Measurements from ENCODE around the gene TAGAP. TPM values are rescaled to one million over a fixed set of nuclear protein-coding genes. Genes with fewer than 3 reads are reported as not detected.

The TAGAP gene
- total RNA-seq, 1 experiment from 2014 or later = 16.5 TPM

DNA sequence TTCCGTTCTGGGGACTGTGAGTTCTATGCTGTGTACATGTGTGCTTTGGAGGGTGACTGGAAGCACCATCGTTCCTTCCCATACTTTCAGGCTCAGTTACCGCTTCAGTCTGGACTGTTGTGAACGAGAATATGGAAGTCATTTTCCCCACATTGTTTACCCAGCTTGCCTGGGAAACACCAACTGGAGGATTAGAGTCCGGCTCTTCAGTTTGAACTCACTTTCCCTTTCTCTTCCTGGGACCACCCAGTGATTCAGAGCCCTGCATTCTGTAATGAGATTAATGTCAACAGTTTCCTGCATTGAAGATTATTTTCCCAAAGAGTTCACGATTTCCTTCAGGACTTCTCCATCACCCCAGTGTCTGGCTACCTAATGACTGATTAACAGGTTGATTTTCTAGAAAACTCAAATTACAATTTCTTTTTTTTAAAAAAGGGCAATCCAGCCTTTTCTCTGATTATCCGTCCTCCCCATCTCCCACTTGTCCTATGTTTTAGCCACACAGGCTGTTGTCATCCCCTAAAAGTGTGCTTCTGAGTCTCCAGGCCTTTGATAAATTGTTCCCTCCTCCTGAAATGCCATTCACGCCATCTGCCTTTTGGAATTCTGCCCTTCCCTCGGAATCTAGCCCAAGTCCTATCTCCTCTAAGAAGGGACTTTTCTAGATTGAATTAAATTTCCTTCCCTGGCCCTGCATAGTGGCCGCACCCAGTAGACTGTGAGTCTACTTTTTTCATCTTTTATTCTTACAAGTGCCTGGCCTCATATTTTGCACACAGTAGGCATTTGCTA is 3.3 kb upstream of the TAGAP start:
- Histone ChIP-seq H3K4me3 (ENCODE audit: low read length) (no peak overlapping the region), H3K27ac (ENCODE audit: low read length) (no peak overlapping the region), H4K20me1 (ENCODE audit: insufficient read depth, low read depth, low read length) (no peaks in the 10 kb centered on the region), H3K9me3 (ENCODE audit: low read length) (no peaks in the 10 kb centered on the region), H3K79me2 (ENCODE audit: low read length) (no peaks in the 10 kb centered on the region), H3K36me3 (ENCODE audit: insufficient read depth, low read length) (no peaks in the 10 kb centered on the region; the same call in 1 of the 2 replicates), H2AFZ (ENCODE audit: low read length) (no peak overlapping the region), H3K9ac (ENCODE audit: low read length) (no peak overlapping the region), H3K4me2 (ENCODE audit: low read depth, low read length, poor library complexity, severe bottlenecking) (no peak overlapping the region), H3K4me1 (ENCODE audit: low read length) (peaks cover 35% of the 10 kb centered on the region), H3K27me3 (ENCODE audit: low read length) (no peaks in the 10 kb centered on the region), H3K9me2 (replicated peaks; ENCODE audit: insufficient read depth, low read length) (no peaks in the 10 kb centered on the region)
- DNase-seq = no peak

- no peak overlapping the region for H2AFZ ChIP-seq (ENCODE audit: low read length)
- no peaks in the 10 kb centered on the region for H4K20me1 ChIP-seq (ENCODE audit: insufficient read depth, low read depth, low read length)
- no peaks in the 10 kb centered on the region for H3K9me3 ChIP-seq (ENCODE audit: low read length)
- H3K9ac ChIP-seq (ENCODE audit: low read length) = no peak overlapping the region
- DNase-seq = no peak
- H3K36me3 ChIP-seq (ENCODE audit: insufficient read depth, low read length) = peaks cover 11% of the 10 kb centered on the region
- H3K4me3 ChIP-seq (ENCODE audit: low read length) = no peak overlapping the region
- H3K4me2 ChIP-seq (ENCODE audit: low read depth, low read length, poor library complexity, severe bottlenecking) = peak overlapping the region; percentile 91
- H3K9me2 ChIP-seq (replicated peaks; ENCODE audit: insufficient read depth, low read length) = no peaks in the 10 kb centered on the region
- no peaks in the 10 kb centered on the region for H3K79me2 ChIP-seq (ENCODE audit: low read length)
- H3K27me3 ChIP-seq (ENCODE audit: low read length) = no peaks in the 10 kb centered on the region
- no peak overlapping the region for H3K27ac ChIP-seq (ENCODE audit: low read length)
- peaks cover 45% of the 10 kb centered on the region for H3K4me1 ChIP-seq (ENCODE audit: low read length)
Observed at GRCh38 chr6:159045801-159046200, 1.0 kb upstream of the TAGAP start.

DNA sequence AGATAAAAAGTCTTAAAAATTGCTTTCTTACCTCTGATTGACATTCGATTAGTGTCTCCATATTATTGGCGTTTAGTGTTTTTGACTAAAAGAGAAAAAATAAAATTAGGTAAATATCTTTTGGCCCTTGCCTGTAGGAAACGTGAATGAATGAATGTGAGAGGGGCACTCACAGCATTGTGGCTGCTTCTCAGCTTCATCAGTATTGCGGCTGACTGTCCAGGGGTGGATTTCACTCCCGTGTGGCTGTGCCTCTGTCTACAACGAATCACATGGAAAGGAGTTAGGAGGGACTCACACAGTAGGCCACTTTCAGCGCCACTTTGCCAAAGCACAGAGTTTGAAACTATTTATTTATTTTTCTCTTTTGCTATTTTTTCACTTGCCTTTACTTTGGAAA is 844 bp downstream of the TAGAP start:
- H3K36me3 ChIP-seq (ENCODE audit: insufficient read depth, low read length) = peaks cover 25% of the 10 kb centered on the region
- no peak overlapping the region for H2AFZ ChIP-seq (ENCODE audit: low read length)
- peak overlapping the region; percentile 76 for H3K4me3 ChIP-seq (ENCODE audit: low read length)
- no peaks in the 10 kb centered on the region for H3K9me2 ChIP-seq (replicated peaks; ENCODE audit: insufficient read depth, low read length)
- H3K4me2 ChIP-seq (ENCODE audit: low read depth, low read length, poor library complexity, severe bottlenecking) = peak overlapping the region; percentile 91
- DNase-seq = peak; percentile 47
- H3K4me1 ChIP-seq (ENCODE audit: low read length) = peaks cover 64% of the 10 kb centered on the region
- H4K20me1 ChIP-seq (ENCODE audit: insufficient read depth, low read depth, low read length) = no peaks in the 10 kb centered on the region
- no peaks in the 10 kb centered on the region for H3K79me2 ChIP-seq (ENCODE audit: low read length)
- peak overlapping the region; percentile 71 for H3K9ac ChIP-seq (ENCODE audit: low read length)
- no peaks in the 10 kb centered on the region for H3K9me3 ChIP-seq (ENCODE audit: low read length)
- H3K27ac ChIP-seq (ENCODE audit: low read length) = peak overlapping the region; percentile 40
- no peaks in the 10 kb centered on the region for H3K27me3 ChIP-seq (ENCODE audit: low read length)

- peaks cover 28% of the 10 kb centered on the region for H3K36me3 ChIP-seq (ENCODE audit: insufficient read depth, low read length)
- DNase-seq = no peak
Observed at GRCh38 chr6:159043251-159043650, 1.5 kb downstream of the TAGAP start.

DNA sequence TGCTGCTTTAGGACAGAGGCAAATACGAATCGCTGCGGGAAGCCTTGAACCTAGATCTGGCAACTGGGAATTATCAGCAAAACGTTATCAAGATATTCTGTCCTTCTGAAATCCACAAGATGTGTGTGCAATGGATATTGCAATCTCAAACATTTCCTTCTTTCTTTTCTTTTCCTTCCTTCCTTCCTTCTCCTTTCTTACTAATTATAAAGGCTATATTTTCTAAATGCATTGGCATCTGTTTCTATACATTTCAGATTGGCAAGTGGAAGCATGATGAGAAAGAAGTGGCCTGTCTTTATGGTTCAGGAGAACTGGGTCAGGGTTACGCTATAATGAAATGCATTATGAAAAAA is 2.0 kb downstream of the TAGAP start:
- Histone ChIP-seq H3K4me3 (ENCODE audit: low read length) (peak overlapping the region; percentile 76; the same call in 1 of the 2 replicates), H2AFZ (ENCODE audit: low read length) (no peak overlapping the region), H3K9me3 (ENCODE audit: low read length) (no peaks in the 10 kb centered on the region), H3K4me1 (ENCODE audit: low read length) (peaks cover 73% of the 10 kb centered on the region), H3K4me2 (ENCODE audit: low read depth, low read length, poor library complexity, severe bottlenecking) (peak overlapping the region; percentile 91), H3K79me2 (ENCODE audit: low read length) (no peaks in the 10 kb centered on the region), H3K36me3 (ENCODE audit: insufficient read depth, low read length) (peaks cover 32% of the 10 kb centered on the region), H3K27ac (ENCODE audit: low read length) (peak overlapping the region; percentile 40; the same call in 1 of the 2 replicates), H4K20me1 (ENCODE audit: insufficient read depth, low read depth, low read length) (no peaks in the 10 kb centered on the region), H3K27me3 (ENCODE audit: low read length) (no peaks in the 10 kb centered on the region), H3K9ac (ENCODE audit: low read length) (peak overlapping the region; percentile 71), H3K9me2 (replicated peaks; ENCODE audit: insufficient read depth, low read length) (no peaks in the 10 kb centered on the region)
- no peak for DNase-seq

More at GRCh38 chr6:159043251-159043650, 1.5 kb downstream of the TAGAP start:
- peak overlapping the region; percentile 71 for H3K9ac ChIP-seq (ENCODE audit: low read length)
- H3K27ac ChIP-seq (ENCODE audit: low read length) = peak overlapping the region; percentile 40
- no peak overlapping the region for H2AFZ ChIP-seq (ENCODE audit: low read length)
- H3K4me2 ChIP-seq (ENCODE audit: low read depth, low read length, poor library complexity, severe bottlenecking) = peak overlapping the region; percentile 91
- no peaks in the 10 kb centered on the region for H3K9me2 ChIP-seq (replicated peaks; ENCODE audit: insufficient read depth, low read length)
- peak overlapping the region; percentile 76 for H3K4me3 ChIP-seq (ENCODE audit: low read length)
- no peaks in the 10 kb centered on the region for H3K9me3 ChIP-seq (ENCODE audit: low read length)
- peaks cover 71% of the 10 kb centered on the region for H3K4me1 ChIP-seq (ENCODE audit: low read length)
- H4K20me1 ChIP-seq (ENCODE audit: insufficient read depth, low read depth, low read length) = no peaks in the 10 kb centered on the region
- no peaks in the 10 kb centered on the region for H3K27me3 ChIP-seq (ENCODE audit: low read length)
- no peaks in the 10 kb centered on the region for H3K79me2 ChIP-seq (ENCODE audit: low read length)

DNA sequence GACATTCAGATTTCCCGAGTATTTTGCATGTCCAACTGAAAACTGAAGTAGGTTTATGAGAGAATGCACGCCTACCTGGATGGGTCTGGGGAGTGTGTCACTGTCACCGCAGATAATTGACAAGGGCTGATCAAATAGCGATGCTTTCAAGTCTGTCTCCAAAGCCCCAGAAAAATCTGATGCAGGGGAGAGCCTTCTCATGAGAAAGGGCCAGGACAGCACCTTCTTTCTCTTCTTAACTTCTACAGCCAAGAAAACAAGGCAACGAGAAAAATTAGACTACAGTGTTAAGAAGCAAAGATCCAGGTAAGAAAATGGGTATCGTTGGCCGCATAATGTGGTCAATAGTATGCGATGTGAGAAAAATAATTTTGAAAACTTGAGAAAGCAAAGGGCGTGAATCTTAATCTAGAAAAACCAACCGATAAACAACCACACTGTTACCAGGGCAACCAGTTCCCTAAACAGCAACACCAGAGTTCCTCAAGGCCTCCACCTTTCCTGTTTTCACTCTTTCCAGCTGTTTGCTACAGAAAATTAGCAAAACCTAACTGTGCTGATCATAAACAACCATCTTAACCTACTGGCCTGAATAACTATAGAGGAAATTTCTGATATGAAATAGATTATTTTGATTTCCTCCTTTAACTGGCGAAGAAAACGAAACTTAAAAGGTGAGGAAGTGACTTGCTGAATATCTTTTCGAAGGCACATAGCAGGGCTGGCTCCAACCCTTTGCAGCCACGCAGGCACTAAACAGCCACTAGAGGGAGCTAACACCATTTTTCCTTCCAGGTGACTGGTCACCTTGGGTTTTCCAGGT is 2.6 kb downstream of the TAGAP start:
- Histone ChIP-seq H3K4me1 (ENCODE audit: low read length) (peaks cover 73% of the 10 kb centered on the region), H4K20me1 (ENCODE audit: insufficient read depth, low read depth, low read length) (no peaks in the 10 kb centered on the region), H3K9ac (ENCODE audit: low read length) (peak overlapping the region; percentile 48), H3K36me3 (ENCODE audit: insufficient read depth, low read length) (peaks cover 33% of the 10 kb centered on the region), H3K4me3 (ENCODE audit: low read length) (peak overlapping the region; percentile 76), H3K4me2 (ENCODE audit: low read depth, low read length, poor library complexity, severe bottlenecking) (peak overlapping the region; percentile 91), H3K27ac (ENCODE audit: low read length) (0 out of 2 replicates have a peak overlapping the region, but pooled peaks have one; percentile 27), H3K79me2 (ENCODE audit: low read length) (no peaks in the 10 kb centered on the region), H3K27me3 (ENCODE audit: low read length) (no peaks in the 10 kb centered on the region), H3K9me2 (replicated peaks; ENCODE audit: insufficient read depth, low read length) (no peaks in the 10 kb centered on the region), H2AFZ (ENCODE audit: low read length) (no peak overlapping the region), H3K9me3 (ENCODE audit: low read length) (no peaks in the 10 kb centered on the region)
- peak; percentile 92 for DNase-seq

GRCh38 chr6:159041181-159041580 is 3.6 kb downstream of the TAGAP start:
- Histone ChIP-seq H3K27ac (ENCODE audit: low read length) (no peak overlapping the region), H3K27me3 (ENCODE audit: low read length) (no peaks in the 10 kb centered on the region), H3K4me1 (ENCODE audit: low read length) (peaks cover 73% of the 10 kb centered on the region), H4K20me1 (ENCODE audit: insufficient read depth, low read depth, low read length) (no peaks in the 10 kb centered on the region), H3K9me3 (ENCODE audit: low read length) (no peaks in the 10 kb centered on the region), H3K9ac (ENCODE audit: low read length) (no peak overlapping the region), H2AFZ (ENCODE audit: low read length) (no peak overlapping the region), H3K4me2 (ENCODE audit: low read depth, low read length, poor library complexity, severe bottlenecking) (no peak overlapping the region), H3K4me3 (ENCODE audit: low read length) (no peak overlapping the region), H3K79me2 (ENCODE audit: low read length) (no peaks in the 10 kb centered on the region), H3K36me3 (ENCODE audit: insufficient read depth, low read length) (peaks cover 33% of the 10 kb centered on the region), H3K9me2 (replicated peaks; ENCODE audit: insufficient read depth, low read length) (no peaks in the 10 kb centered on the region)
- no peak for DNase-seq

DNA sequence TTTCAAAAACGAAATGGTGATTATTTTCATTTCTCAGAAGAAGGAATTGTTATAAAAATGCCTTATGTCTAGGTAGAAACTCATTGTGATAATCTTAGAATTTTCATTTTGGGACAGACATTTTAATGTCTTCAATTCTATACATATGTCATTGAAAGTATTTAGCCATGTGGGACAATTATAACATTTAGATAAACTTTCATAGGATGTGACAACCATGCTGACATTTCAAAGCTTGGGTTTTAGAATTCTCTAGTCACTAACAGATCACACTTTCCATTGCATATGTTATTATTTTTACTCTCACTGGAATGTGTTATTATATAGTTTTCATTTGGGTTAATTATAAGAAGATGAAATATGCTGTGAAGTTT is 4.9 kb downstream of the TAGAP start:
- H3K4me1 ChIP-seq (ENCODE audit: low read length) = peaks cover 62% of the 10 kb centered on the region
- H3K4me2 ChIP-seq (ENCODE audit: low read depth, low read length, poor library complexity, severe bottlenecking) = peak overlapping the region; percentile 57
- H3K27ac ChIP-seq (ENCODE audit: low read length) = peak overlapping the region; percentile 65
- no peaks in the 10 kb centered on the region for H3K27me3 ChIP-seq (ENCODE audit: low read length)
- no peaks in the 10 kb centered on the region for H3K9me3 ChIP-seq (ENCODE audit: low read length)
- H3K79me2 ChIP-seq (ENCODE audit: low read length) = no peaks in the 10 kb centered on the region
- peak overlapping the region; percentile 25 for H3K4me3 ChIP-seq (ENCODE audit: low read length)
- H3K9me2 ChIP-seq (replicated peaks; ENCODE audit: insufficient read depth, low read length) = no peaks in the 10 kb centered on the region
- DNase-seq = no peak
- H3K9ac ChIP-seq (ENCODE audit: low read length) = peak overlapping the region; percentile 39
- no peak overlapping the region for H2AFZ ChIP-seq (ENCODE audit: low read length)
- no peaks in the 10 kb centered on the region for H4K20me1 ChIP-seq (ENCODE audit: insufficient read depth, low read depth, low read length)
- peaks cover 33% of the 10 kb centered on the region for H3K36me3 ChIP-seq (ENCODE audit: insufficient read depth, low read length)

Data from Karpas-422 (cell line).